ENCODE results near the gene GATB.
"Not testable (repeated sequence)": the region's sequence is repeated elsewhere in the genome, so short reads cannot be mapped to it uniquely, and the experiment has no call there.

DNA sequence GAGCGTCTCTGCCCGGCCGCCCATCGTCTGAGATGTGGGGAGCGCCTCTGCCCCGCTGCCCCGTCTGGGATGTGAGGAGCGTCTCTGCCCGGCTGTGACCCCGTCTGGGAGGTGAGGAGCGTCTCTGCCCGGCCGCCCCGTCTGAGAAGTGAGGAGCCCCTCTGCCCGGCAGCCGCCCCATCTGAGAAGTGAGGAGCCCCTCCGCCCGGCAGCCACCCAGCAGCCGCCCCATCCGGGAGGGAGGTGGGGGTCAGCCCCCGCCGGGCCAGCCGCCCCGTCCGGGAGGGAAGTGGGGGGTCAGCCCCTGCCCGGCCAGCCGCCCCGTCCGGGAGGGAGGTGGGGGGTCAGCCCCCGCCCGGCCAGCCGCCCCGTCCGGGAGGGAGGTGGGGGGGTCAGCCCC, 29.1 kb downstream of the GATB start:
- not testable (repeated sequence) for TF ChIP-seq POLR2A (IDR thresholded peaks at IDR 0.05; ENCODE audit: low read length); GATA1 (IDR thresholded peaks at IDR 0.05; ENCODE audit: low read depth, low read length)
